GM12875 (cell line): Measurements from ENCODE around the gene OVCH2.

Source experiments
- H3K4me3 ChIP-seq: one replicate; pipeline ENCODE4 v1.5.1; 2011; ENCODE audit warnings: low read depth, low read length, control low read depth
- CTCF ChIP-seq: IDR thresholded peaks from 2 replicates; pipeline ENCODE4 v1.5.1; 2011; ENCODE audit warnings: low read depth, mild to moderate bottlenecking, control low read depth, inconsistent platforms, low read length, moderate library complexity, borderline replicate concordance; ENCODE audit not compliant: insufficient read depth

Gene OVCH2

GRCh38 chr11:7672276-7672959 lies 33.9 kb downstream of the OVCH2 start:
- no peak overlapping the region for H3K4me3 ChIP-seq
- TF ChIP-seq CTCF: no peak

GRCh38 chr11:7671347-7672215 lies 34.7 kb downstream of the OVCH2 start:
- TF ChIP-seq CTCF: no peak
- no peak overlapping the region for H3K4me3 ChIP-seq

- TF ChIP-seq CTCF: no peak
- H3K4me3 ChIP-seq: no peak overlapping the region
These were observed 35.6 kb downstream of the OVCH2 start for GRCh38 chr11:7670641-7671040.

GRCh38 chr11:7668911-7669310 lies 37.4 kb downstream of the OVCH2 start:
- TF ChIP-seq CTCF: no peak
- H3K4me3 ChIP-seq: no peak overlapping the region

GRCh38 chr11:7668464-7668863 lies 37.8 kb downstream of the OVCH2 start:
- H3K4me3 ChIP-seq: no peak overlapping the region
- TF ChIP-seq CTCF: no peak

GRCh38 chr11:7667460-7667859 lies 38.8 kb downstream of the OVCH2 start:
- no peak for TF ChIP-seq CTCF
- no peak overlapping the region for H3K4me3 ChIP-seq
